Right lobe of liver (tissue), 6 donors: ENCODE measurements around the gene B3GNT8. TPM values are rescaled to one million over a fixed set of nuclear protein-coding genes. Genes with fewer than 3 reads are reported as not detected.

ENCODE experiments used
- ATAC-seq, 4 donors: fragments of 200-7000 bp; cut with Tn5 transposase; one replicate each; pipeline ENCODE4 v1.9.1; 2020; ENCODE audit warnings: mild to moderate bottlenecking in 4 of 4, moderate library complexity in 4 of 4
- DNase-seq, 3 donors: peaks; one replicate each; pipeline ENCODE4 v3.0.0-alpha.2; 2020
- H3K27ac ChIP-seq, 3 donors: fragments of 200-600 bp; one replicate each; pipeline ENCODE4 v1.8.0; 2022
- H3K27me3 ChIP-seq, 2 donors: fragments of 200-600 bp; one replicate each; pipeline ENCODE4 v1.8.0; 2022
- H3K36me3 ChIP-seq, 4 donors: fragments of 200-600 bp; sonication (generic) in 1 of 4; one replicate each; pipeline versions ENCODE4 v1.5.1 to v1.8.0; 2017 to 2022; ENCODE audit warnings: control low read depth in 1 of 4
- H3K4me1 ChIP-seq, 4 donors: fragments of 200-600 bp; sonication (generic) in 1 of 4; one replicate each; pipeline versions ENCODE4 v1.5.1 to v1.8.0; 2017 to 2022; ENCODE audit warnings: control low read depth in 1 of 4
- H3K4me3 ChIP-seq, 3 donors: fragments of 200-600 bp; one replicate each; pipeline ENCODE4 v1.8.0; 2022
- H3K9me3 ChIP-seq, 4 donors: fragments of 200-600 bp; sonication (generic) in 1 of 4; one replicate each; pipeline versions ENCODE4 v1.5.1 to v1.8.0; 2017 to 2022; ENCODE audit warnings: control low read depth in 1 of 4
- CTCF ChIP-seq, 4 donors: fragments of 200-600 bp in 3 of 4; fragments of 450-650 bp in 1 of 4; IDR thresholded peaks; one replicate each; pipeline versions ENCODE4 v1.5.1 to v1.8.0; 2016 to 2022; ENCODE audit warnings: antibody characterized with exemption in 4 of 4, mild to moderate bottlenecking in 2 of 4
- POLR2A ChIP-seq: fragments of 450-650 bp; IDR thresholded peaks from one replicate; pipeline ENCODE4 v1.6.1; 2017; ENCODE audit warnings: antibody characterized with exemption, mild to moderate bottlenecking
- WGBS: methylation state at CpG from one replicate; pipeline ENCODE4 v1.1.6; 2018; ENCODE audit warnings: low coverage, low lambda C conversion rate; ENCODE audit not compliant: insufficient coverage; ENCODE audit errors: missing lambda C conversion rate; 5-methylcytosine and 5-hydroxymethylcytosine counted together
- intact Hi-C, 2 donors: fragments of 100-400 bp; cut with DNase I; formaldehyde crosslinking; loops; one replicate each; pipeline versions ENCODE4 v1.11.2 to v1.14.1; 2022
- total RNA-seq, 6 experiments: library from RNA; depleted of rRNA in 2 of 6; stranded (reverse); fragments of >200 nt in 2 of 6; fragmentation: NEBNext Ultra II Directional in 3 of 6; extraction: Animal tissue kit (Norgen Biotek cat#: 25700) in 3 of 6; gene quantifications; one replicate each; pipeline versions ENCODE4 v1.1.0 to v1.2.4, GENCODE V29; 2016 to 2023
- donor health status: DM: no; HTN: yes; CAD: no.
- donor health status: DM: no; HTN: no; CAD: no.
- donor health status: DM: no; HTN: no; CAD: no.
- donor health status: DM: no; HTN: yes; CAD: no.
- donor health status: DM: no; HTN: yes; CAD: no.

The B3GNT8 gene
- total RNA-seq, 6 experiments from 2014 or later = 0.50 to 1.2 (median 0.63) TPM

GRCh38 chr19:41457241-41457640 is 30.1 kb upstream of the B3GNT8 start:
- Histone ChIP-seq H3K27me3 (no peaks in the 10 kb centered on the region), H3K4me1 (no peaks in the 10 kb centered on the region), H3K4me3 (no peak overlapping the region), H3K36me3 (no peaks in the 10 kb centered on the region), H3K27ac (no peak overlapping the region), H3K9me3 (no peaks in the 10 kb centered on the region)
- DNase-seq = no peak
- intact Hi-C loops = loop anchor here in 1 of 2 donors (10.0 kb wide), 1 partner anchor 108 kb away; no protein-coding TSS in a partner anchor
- no peak for ATAC-seq
- no peak for TF ChIP-seq CTCF (IDR thresholded peaks at IDR 0.05)
- TF ChIP-seq POLR2A = no peak
- WGBS = 38% methylated on average over 1 of the region's 1 CpG

DNA sequence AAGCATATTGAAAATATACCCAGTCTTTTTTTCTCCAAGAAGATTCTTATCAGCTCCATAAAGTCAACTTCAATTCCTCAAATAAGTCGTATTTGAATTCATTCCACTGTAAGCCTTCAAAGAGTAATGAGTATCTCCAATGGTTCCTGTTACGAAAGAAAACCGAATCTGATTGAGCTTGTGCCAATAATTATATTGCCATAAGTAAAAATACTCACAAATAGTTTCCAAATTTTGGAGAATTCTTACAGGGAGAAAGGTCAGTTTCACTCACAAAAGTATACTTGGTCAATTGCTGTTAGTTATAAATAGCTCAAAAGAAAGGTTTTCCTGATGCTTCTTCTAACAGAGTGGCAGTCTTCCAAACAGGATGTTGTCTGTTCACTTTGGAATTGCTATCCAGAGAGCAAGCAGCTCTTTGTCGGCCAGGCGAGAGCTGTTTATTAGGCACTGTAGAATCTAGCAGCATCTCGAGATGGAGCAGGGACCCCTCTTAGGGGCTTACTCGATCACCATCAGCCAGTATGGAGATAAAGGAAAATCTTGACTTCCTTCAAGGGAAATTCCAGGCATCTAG is 29.3 kb upstream of the B3GNT8 start:
- H3K27me3 ChIP-seq = no peaks in the 10 kb centered on the region
- TF ChIP-seq POLR2A (no peak), CTCF (IDR thresholded peaks at IDR 0.05) (no peak)
- no peaks in the 10 kb centered on the region for H3K36me3 ChIP-seq
- intact Hi-C loops = loop anchor here in 1 of 2 donors (10.0 kb wide), 1 partner anchor 108 kb away; no protein-coding TSS in a partner anchor
- no peaks in the 10 kb centered on the region for H3K4me1 ChIP-seq
- peak overlapping the region in 2 of 3 donors; percentile 13 to 62 for H3K27ac ChIP-seq
- no peak overlapping the region for H3K4me3 ChIP-seq
- H3K9me3 ChIP-seq = no peaks in the 10 kb centered on the region
- DNase-seq = peak in 1 of 3 donors; percentile 18
- ATAC-seq = peak; percentile 38 to 79 (median 59)
- WGBS = 24% methylated on average over 7 of the region's 7 CpGs

DNA sequence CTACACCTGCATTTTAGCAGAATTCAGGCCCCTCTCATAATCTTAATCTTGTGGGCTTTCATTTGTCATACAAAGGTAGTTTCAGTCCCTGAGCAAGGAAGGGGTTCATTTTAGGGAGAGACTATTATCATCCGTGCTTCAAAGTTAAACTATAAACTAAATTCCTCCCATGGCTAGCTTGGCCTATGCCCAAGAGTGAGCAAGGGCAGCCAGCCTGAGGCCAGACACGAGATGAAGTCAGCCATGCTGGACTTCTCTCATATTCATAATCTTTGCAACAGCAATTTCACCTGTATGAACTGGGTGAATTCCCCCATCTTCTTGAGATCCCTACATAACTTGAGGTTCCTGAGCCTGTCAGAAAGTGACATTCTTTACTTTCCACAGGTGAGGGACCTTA is 28.8 kb upstream of the B3GNT8 start:
- no peaks in the 10 kb centered on the region for H3K9me3 ChIP-seq
- no peaks in the 10 kb centered on the region for H3K36me3 ChIP-seq
- ATAC-seq (no peak), DNase-seq (peak in 1 of 3 donors; percentile 17)
- TF ChIP-seq POLR2A = no peak
- TF ChIP-seq CTCF (IDR thresholded peaks at IDR 0.05) = no peak
- intact Hi-C loops = loop anchor here in 1 of 2 donors (10.0 kb wide), 1 partner anchor 109 kb away; no protein-coding TSS in a partner anchor
- H3K27ac ChIP-seq = no peak overlapping the region
- 20% methylated on average over 2 of the region's 2 CpGs for WGBS
- no peaks in the 10 kb centered on the region for H3K4me1 ChIP-seq
- no peaks in the 10 kb centered on the region for H3K27me3 ChIP-seq
- H3K4me3 ChIP-seq = no peak overlapping the region

DNA sequence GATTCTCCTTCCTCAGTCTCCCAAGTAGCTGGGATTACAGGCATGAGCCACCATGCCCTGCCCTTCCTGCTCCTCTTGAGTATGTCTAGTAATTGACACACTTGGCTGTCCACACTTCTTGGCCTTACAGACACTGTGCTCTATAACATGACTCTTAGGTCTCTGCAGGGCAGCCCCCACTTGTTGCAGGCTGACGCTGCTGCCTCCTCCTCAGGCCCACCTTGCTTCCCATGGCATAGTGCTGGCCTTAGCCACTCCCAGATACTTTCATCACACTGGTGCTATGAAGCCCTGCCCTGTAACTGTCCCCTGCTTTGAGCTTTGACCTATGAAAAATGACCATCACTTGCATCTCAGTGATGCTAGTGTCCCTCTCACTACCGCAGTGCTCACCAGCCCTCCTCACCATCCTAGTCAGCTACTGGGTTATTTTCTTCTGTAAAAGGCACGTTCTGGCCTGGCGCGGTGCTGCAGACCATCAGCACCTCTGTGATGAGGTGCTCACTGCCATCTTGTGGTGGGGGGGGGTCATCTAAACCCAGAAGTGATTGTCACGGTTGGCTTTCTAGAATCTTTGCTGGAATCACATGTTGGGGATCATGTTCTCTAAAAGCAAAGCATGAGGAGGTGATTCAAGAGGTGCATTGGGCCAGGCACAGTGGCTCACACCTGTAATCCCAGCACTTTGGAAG is 25.6 kb upstream of the B3GNT8 start:
- Histone ChIP-seq H3K27me3 (no peaks in the 10 kb centered on the region), H3K4me1 (no peaks in the 10 kb centered on the region), H3K9me3 (no peaks in the 10 kb centered on the region), H3K27ac (no peak overlapping the region), H3K36me3 (no peaks in the 10 kb centered on the region), H3K4me3 (no peak overlapping the region)
- intact Hi-C loops = loop anchor here in 1 of 2 donors (10.0 kb wide), 1 partner anchor 112 kb away; no protein-coding TSS in a partner anchor
- 52% methylated on average over 5 of the region's 6 CpGs for WGBS
- ATAC-seq (no peak), DNase-seq (no peak)
- TF ChIP-seq CTCF (IDR thresholded peaks at IDR 0.05) (no peak), POLR2A (no peak)
